GM19043 (cell line): ENCODE measurements around the gene CFAP97D1.
"Not testable (repeated sequence)": the region's sequence is repeated elsewhere in the genome, so short reads cannot be mapped to it uniquely, and the experiment has no call there.

Source experiments
- ATAC-seq: cut with Tn5 transposase; IDR thresholded peaks from one replicate; pipeline ENCODE4 v1.9.1; 2021; ENCODE audit warnings: low read depth; ENCODE audit not compliant: unreplicated experiment

CFAP97D1 gene

GRCh38 chr17:43791589-43791988 is 11.4 kb downstream of the CFAP97D1 start:
- ATAC-seq = no peak

- not testable (repeated sequence) for ATAC-seq
Measured at GRCh38 chr17:43792668-43793067, 12.4 kb downstream of the CFAP97D1 start.

- not testable (repeated sequence) for ATAC-seq
Measured at GRCh38 chr17:43798024-43798423, 17.8 kb downstream of the CFAP97D1 start.

- ATAC-seq = no peak
Measured at GRCh38 chr17:43799047-43799446, 18.8 kb downstream of the CFAP97D1 start.

GRCh38 chr17:43800736-43801135 is 20.5 kb downstream of the CFAP97D1 start:
- no peak for ATAC-seq

GRCh38 chr17:43801844-43802243 is 21.6 kb downstream of the CFAP97D1 start:
- no peak for ATAC-seq

- ATAC-seq = no peak
Measured at GRCh38 chr17:43803758-43804157, 23.5 kb downstream of the CFAP97D1 start.

- no peak for ATAC-seq
Measured at GRCh38 chr17:43805117-43805516, 24.9 kb downstream of the CFAP97D1 start.

GRCh38 chr17:43808076-43808475 is 27.8 kb downstream of the CFAP97D1 start:
- ATAC-seq = no peak

- no peak for ATAC-seq
Measured at GRCh38 chr17:43809121-43809520, 28.9 kb downstream of the CFAP97D1 start.

GRCh38 chr17:43810226-43810715 is 30.0 kb downstream of the CFAP97D1 start:
- no peak for ATAC-seq

GRCh38 chr17:43810823-43811222 is 30.6 kb downstream of the CFAP97D1 start:
- no peak for ATAC-seq

- no peak for ATAC-seq
Measured at GRCh38 chr17:43812396-43813265, 32.4 kb downstream of the CFAP97D1 start.

- no peak for ATAC-seq
Measured at GRCh38 chr17:43813386-43813785, 33.2 kb downstream of the CFAP97D1 start.

- no peak for ATAC-seq
Measured at GRCh38 chr17:43814026-43814425, 33.8 kb downstream of the CFAP97D1 start.

GRCh38 chr17:43814714-43815113 is 34.5 kb downstream of the CFAP97D1 start:
- no peak for ATAC-seq

GRCh38 chr17:43816336-43817320 is 36.4 kb downstream of the CFAP97D1 start:
- ATAC-seq = no peak

GRCh38 chr17:43817826-43818225 is 37.6 kb downstream of the CFAP97D1 start:
- ATAC-seq = no peak

- ATAC-seq = no peak
Measured at GRCh38 chr17:43818966-43819365, 38.7 kb downstream of the CFAP97D1 start.

- ATAC-seq = no peak
Measured at GRCh38 chr17:43820759-43821158, 40.5 kb downstream of the CFAP97D1 start.

- no peak for ATAC-seq
Measured at GRCh38 chr17:43822570-43823190, 42.4 kb downstream of the CFAP97D1 start.
